Measurements from ENCODE around the gene POLR3B.

The POLR3B gene

DNA sequence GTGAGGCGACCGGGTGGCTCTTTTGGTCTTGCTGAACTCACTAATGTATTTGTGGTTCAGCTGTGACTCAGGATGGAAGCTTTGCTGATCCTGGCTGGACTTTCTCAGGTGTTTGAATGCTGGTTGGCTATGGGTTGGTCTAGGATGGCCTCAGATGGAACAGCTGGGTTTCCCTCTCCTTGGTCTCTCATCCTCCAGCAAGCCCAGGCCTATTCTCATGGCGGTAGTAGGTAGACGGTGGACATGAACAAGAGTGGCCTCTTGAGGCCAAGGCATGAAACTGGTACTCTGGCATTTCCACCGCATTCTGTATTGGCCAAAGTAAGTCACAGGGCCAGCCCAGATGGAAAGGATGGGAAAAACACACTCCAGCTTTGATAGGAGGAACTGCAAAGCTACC is 11.8 kb upstream of the POLR3B start:
- no peaks in the 10 kb centered on the region for H3K27me3 ChIP-seq (ENCODE audit: control insufficient read depth, insufficient read depth, low read length)
- no peak overlapping the region for H3K4me3 ChIP-seq (ENCODE audit: low read length)
- no peak overlapping the region for H3K9ac ChIP-seq (ENCODE audit: low read length)
- no peaks in the 10 kb centered on the region for H3K9me3 ChIP-seq (ENCODE audit: control insufficient read depth, low read depth, low read length)
- H3K36me3 ChIP-seq (ENCODE audit: control insufficient read depth, low read depth, low read length), result no peaks in the 10 kb centered on the region
- no peak overlapping the region for H3K27ac ChIP-seq (ENCODE audit: low read length)
- H3K4me1 ChIP-seq (ENCODE audit: control insufficient read depth, low read depth, low read length), result no peaks in the 10 kb centered on the region

DNA sequence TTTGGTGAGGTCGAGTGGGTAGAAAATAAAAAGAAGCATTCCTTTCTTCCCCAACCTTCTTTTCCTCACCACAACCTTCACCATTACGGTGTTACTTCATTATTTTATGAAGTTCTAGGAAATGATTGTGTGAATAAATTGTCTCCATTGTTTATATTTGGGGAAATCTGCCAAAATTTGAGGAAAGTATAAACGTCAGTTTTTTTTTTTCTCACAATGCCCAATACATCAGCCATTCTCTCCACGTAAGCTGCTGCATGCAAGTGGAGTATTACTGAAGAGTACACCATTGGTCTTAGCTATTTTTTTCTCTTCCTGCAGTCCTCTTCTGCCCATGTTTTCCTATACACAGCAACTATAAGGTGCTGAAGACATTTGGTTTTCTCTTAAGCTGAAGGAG is 9.1 kb upstream of the POLR3B start:
- H3K27me3 ChIP-seq (ENCODE audit: control insufficient read depth, insufficient read depth, low read length), result no peaks in the 10 kb centered on the region
- no peaks in the 10 kb centered on the region for H3K9me3 ChIP-seq (ENCODE audit: control insufficient read depth, low read depth, low read length)
- no peaks in the 10 kb centered on the region for H3K36me3 ChIP-seq (ENCODE audit: control insufficient read depth, low read depth, low read length)
- H3K9ac ChIP-seq (ENCODE audit: low read length), result no peak overlapping the region
- no peak overlapping the region for H3K4me3 ChIP-seq (ENCODE audit: low read length)
- no peak overlapping the region for H3K27ac ChIP-seq (ENCODE audit: low read length)
- H3K4me1 ChIP-seq (ENCODE audit: control insufficient read depth, low read depth, low read length), result no peaks in the 10 kb centered on the region

DNA sequence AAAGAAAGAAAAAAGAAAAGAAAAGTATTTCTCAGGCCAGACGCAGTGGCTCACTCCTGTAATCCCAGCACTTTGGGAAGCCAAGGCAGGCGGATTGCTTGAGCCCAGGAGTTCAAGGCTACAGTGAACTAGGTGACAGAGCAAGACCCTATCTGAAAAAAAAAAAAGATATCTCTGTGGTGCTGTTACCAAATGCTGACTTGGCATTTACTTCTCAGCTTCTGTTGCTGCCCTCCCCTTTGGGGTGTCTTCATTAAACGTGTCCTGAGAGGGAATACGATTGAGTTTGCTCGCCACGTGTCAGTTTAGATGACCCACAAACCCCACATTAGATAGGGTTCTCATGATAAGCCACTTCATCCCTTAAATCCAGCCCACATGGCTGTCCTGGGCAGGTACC is 4.4 kb upstream of the POLR3B start:
- no peak overlapping the region for H3K4me3 ChIP-seq (ENCODE audit: low read length)
- H3K27me3 ChIP-seq (ENCODE audit: control insufficient read depth, insufficient read depth, low read length), result no peaks in the 10 kb centered on the region
- peaks cover 5% of the 10 kb centered on the region for H3K4me1 ChIP-seq (ENCODE audit: control insufficient read depth, low read depth, low read length)
- no peaks in the 10 kb centered on the region for H3K9me3 ChIP-seq (ENCODE audit: control insufficient read depth, low read depth, low read length)
- H3K9ac ChIP-seq (ENCODE audit: low read length), result no peak overlapping the region
- H3K27ac ChIP-seq (ENCODE audit: low read length), result no peak overlapping the region
- H3K36me3 ChIP-seq (ENCODE audit: control insufficient read depth, low read depth, low read length), result no peaks in the 10 kb centered on the region

DNA sequence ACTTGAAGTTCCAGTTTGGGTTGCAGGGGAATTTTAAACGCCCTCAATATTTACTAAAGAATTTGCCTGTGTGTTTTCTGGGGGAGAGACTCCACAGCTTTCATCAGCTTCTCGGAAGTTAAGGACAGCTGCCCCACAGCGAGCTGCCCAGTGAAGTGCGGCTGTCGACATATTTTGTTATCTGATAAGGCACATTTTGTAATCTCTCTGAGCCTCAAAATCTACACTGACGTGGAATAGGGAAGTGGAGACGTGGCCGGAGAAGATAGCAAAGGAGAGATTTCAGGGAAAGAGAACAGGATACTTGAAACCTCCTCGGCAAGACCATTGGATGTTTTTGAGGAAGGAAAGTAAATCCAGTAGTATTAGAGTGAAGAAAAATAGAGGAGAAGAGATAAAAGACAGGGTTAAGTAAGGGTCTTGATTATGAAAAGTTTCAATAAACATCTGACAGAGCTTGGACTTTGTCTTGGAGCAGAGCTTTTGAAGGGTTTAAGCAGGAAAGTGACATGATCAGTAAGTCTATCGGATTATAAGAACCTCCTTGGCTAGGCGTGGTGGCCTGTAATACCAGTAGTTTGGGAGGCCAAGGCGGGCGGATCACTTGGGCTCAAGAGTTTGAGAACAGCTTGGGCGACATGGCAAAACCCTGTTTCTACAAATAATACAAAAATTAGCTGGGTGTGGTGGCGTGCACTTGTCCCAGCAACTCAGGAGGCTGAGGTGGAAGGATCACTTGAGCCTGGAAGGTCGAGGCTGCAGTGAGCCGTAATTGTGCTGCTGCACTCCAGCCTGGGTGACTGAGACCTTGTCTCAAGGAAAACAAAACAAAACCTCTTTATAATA is 1.1 kb downstream of the POLR3B start:
- Histone ChIP-seq H3K27me3 (ENCODE audit: control insufficient read depth, insufficient read depth, low read length) (no peaks in the 10 kb centered on the region), H3K4me3 (ENCODE audit: low read length) (peak overlapping the region; percentile 94), H3K9ac (ENCODE audit: low read length) (peak overlapping the region; percentile 85), H3K9me3 (ENCODE audit: control insufficient read depth, low read depth, low read length) (no peaks in the 10 kb centered on the region), H3K36me3 (ENCODE audit: control insufficient read depth, low read depth, low read length) (no peaks in the 10 kb centered on the region), H3K27ac (ENCODE audit: low read length) (no peak overlapping the region), H3K4me1 (ENCODE audit: control insufficient read depth, low read depth, low read length) (peaks cover 5% of the 10 kb centered on the region)

DNA sequence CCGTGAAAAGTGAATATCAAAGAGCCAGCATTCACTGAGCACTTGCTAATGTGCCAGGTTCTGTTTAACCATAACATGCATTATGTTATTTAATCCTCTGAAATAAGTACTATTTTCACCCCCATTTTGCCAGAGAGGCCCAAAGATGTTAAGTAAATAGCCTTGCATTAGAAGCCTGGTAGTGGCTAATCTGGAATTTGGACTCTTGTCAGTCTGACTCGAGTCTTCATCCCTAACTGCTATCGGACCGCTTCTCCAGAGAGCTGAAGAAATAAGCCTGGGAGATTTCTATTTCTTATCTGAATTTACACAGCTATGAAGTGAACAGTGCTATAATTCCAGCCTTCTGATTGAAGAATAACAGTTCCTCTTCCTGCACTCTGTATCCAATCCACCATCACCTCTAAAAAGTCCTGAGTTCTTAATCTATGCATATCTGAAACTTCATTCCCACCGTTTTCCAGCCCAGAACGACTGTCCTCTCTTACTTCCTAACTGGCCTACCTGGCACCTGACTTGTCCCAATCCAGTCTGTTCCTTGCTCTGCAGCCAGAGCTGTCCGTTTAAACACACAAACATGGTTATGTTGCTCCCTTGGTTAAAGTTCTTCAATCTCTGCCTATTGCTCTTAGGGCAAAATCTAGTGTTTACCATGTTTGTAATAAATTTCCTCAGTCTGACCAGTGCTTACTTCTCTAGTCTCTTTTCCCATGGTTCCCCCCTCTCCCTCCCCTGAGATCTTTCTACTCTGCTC is 2.3 kb downstream of the POLR3B start:
- Histone ChIP-seq H3K27me3 (ENCODE audit: control insufficient read depth, insufficient read depth, low read length) (no peaks in the 10 kb centered on the region), H3K36me3 (ENCODE audit: control insufficient read depth, low read depth, low read length) (no peaks in the 10 kb centered on the region), H3K4me1 (ENCODE audit: control insufficient read depth, low read depth, low read length) (peaks cover 5% of the 10 kb centered on the region), H3K4me3 (ENCODE audit: low read length) (no peak overlapping the region), H3K9ac (ENCODE audit: low read length) (no peak overlapping the region), H3K27ac (ENCODE audit: low read length) (no peak overlapping the region), H3K9me3 (ENCODE audit: control insufficient read depth, low read depth, low read length) (no peaks in the 10 kb centered on the region)

DNA sequence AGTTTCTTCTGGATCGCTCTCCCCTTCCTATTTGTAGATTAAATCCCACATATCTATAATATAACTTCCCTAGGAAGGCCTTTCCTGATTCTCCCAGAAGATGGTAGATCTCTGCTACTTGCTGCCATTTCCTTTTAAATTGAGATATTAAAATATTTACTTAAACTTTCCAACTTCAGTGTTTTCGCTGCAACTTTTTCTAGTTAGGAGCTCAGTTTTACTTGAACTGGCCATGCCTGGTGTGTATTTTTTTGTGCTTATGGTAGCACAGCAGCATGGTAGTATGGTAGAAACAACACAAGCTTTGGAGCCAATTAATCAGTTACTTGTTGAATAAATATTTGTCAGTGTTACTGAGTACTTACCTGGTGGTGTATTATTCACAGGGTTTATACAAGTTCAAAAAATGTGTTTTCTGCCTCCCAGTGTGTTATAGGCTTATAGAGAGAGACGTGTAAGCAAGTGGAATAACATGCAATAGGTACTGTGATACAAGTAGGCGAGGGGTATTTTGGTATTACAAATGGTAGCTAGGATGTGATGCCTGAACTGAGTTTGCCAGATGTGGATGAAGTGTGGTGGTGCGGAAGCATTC is 2.9 kb downstream of the POLR3B start:
- H3K9ac ChIP-seq (ENCODE audit: low read length), result no peak overlapping the region
- H3K4me1 ChIP-seq (ENCODE audit: control insufficient read depth, low read depth, low read length), result peaks cover 5% of the 10 kb centered on the region
- H3K27ac ChIP-seq (ENCODE audit: low read length), result no peak overlapping the region
- no peaks in the 10 kb centered on the region for H3K9me3 ChIP-seq (ENCODE audit: control insufficient read depth, low read depth, low read length)
- H3K4me3 ChIP-seq (ENCODE audit: low read length), result no peak overlapping the region
- no peaks in the 10 kb centered on the region for H3K36me3 ChIP-seq (ENCODE audit: control insufficient read depth, low read depth, low read length)
- no peaks in the 10 kb centered on the region for H3K27me3 ChIP-seq (ENCODE audit: control insufficient read depth, insufficient read depth, low read length)

- H3K36me3 ChIP-seq (ENCODE audit: control insufficient read depth, low read depth, low read length), result no peaks in the 10 kb centered on the region
- no peaks in the 10 kb centered on the region for H3K9me3 ChIP-seq (ENCODE audit: control insufficient read depth, low read depth, low read length)
Observed at GRCh38 chr12:106362971-106363370, 5.4 kb downstream of the POLR3B start.

GRCh38 chr12:106364261-106364660 is 6.7 kb downstream of the POLR3B start:
- Histone ChIP-seq H3K4me1 (ENCODE audit: control insufficient read depth, low read depth, low read length) (no peaks in the 10 kb centered on the region), H3K9ac (ENCODE audit: low read length) (no peak overlapping the region), H3K27ac (ENCODE audit: low read length) (no peak overlapping the region), H3K9me3 (ENCODE audit: control insufficient read depth, low read depth, low read length) (no peaks in the 10 kb centered on the region), H3K36me3 (ENCODE audit: control insufficient read depth, low read depth, low read length) (peaks cover under 1% of the 10 kb centered on the region), H3K4me3 (ENCODE audit: low read length) (no peak overlapping the region), H3K27me3 (ENCODE audit: control insufficient read depth, insufficient read depth, low read length) (no peaks in the 10 kb centered on the region)

More at GRCh38 chr12:106362971-106363370, 5.4 kb downstream of the POLR3B start:
- Histone ChIP-seq H3K4me1 (ENCODE audit: control insufficient read depth, low read depth, low read length) (no peaks in the 10 kb centered on the region), H3K27me3 (ENCODE audit: control insufficient read depth, insufficient read depth, low read length) (no peaks in the 10 kb centered on the region), H3K27ac (ENCODE audit: low read length) (no peak overlapping the region), H3K9ac (ENCODE audit: low read length) (no peak overlapping the region), H3K4me3 (ENCODE audit: low read length) (no peak overlapping the region)

- H3K36me3 ChIP-seq (ENCODE audit: control insufficient read depth, low read depth, low read length), result peaks cover 11% of the 10 kb centered on the region
- no peaks in the 10 kb centered on the region for H3K27me3 ChIP-seq (ENCODE audit: control insufficient read depth, insufficient read depth, low read length)
- no peak overlapping the region for H3K4me3 ChIP-seq (ENCODE audit: low read length)
- H3K9ac ChIP-seq (ENCODE audit: low read length), result no peak overlapping the region
- no peaks in the 10 kb centered on the region for H3K4me1 ChIP-seq (ENCODE audit: control insufficient read depth, low read depth, low read length)
- no peak overlapping the region for H3K27ac ChIP-seq (ENCODE audit: low read length)
- H3K9me3 ChIP-seq (ENCODE audit: control insufficient read depth, low read depth, low read length), result no peaks in the 10 kb centered on the region
Observed at GRCh38 chr12:106369624-106370346, 12.2 kb downstream of the POLR3B start.

- Histone ChIP-seq H3K9ac (ENCODE audit: low read length) (no peak overlapping the region), H3K27me3 (ENCODE audit: control insufficient read depth, insufficient read depth, low read length) (no peaks in the 10 kb centered on the region), H3K4me1 (ENCODE audit: control insufficient read depth, low read depth, low read length) (no peaks in the 10 kb centered on the region), H3K4me3 (ENCODE audit: low read length) (no peak overlapping the region), H3K27ac (ENCODE audit: low read length) (no peak overlapping the region), H3K36me3 (ENCODE audit: control insufficient read depth, low read depth, low read length) (peaks cover 14% of the 10 kb centered on the region), H3K9me3 (ENCODE audit: control insufficient read depth, low read depth, low read length) (no peaks in the 10 kb centered on the region)
Observed at GRCh38 chr12:106378788-106379187, 21.2 kb downstream of the POLR3B start.

- H3K9ac ChIP-seq (ENCODE audit: low read length), result no peak overlapping the region
- H3K4me3 ChIP-seq (ENCODE audit: low read length), result no peak overlapping the region
- H3K27me3 ChIP-seq (ENCODE audit: control insufficient read depth, insufficient read depth, low read length), result no peaks in the 10 kb centered on the region
- H3K27ac ChIP-seq (ENCODE audit: low read length), result no peak overlapping the region
- H3K9me3 ChIP-seq (ENCODE audit: control insufficient read depth, low read depth, low read length), result no peaks in the 10 kb centered on the region
- peaks cover 14% of the 10 kb centered on the region for H3K36me3 ChIP-seq (ENCODE audit: control insufficient read depth, low read depth, low read length)
- H3K4me1 ChIP-seq (ENCODE audit: control insufficient read depth, low read depth, low read length), result no peaks in the 10 kb centered on the region
Observed at GRCh38 chr12:106380954-106381353, 23.4 kb downstream of the POLR3B start.

Data from iPS-18a (cell line).